HCT116 (cell line): ENCODE results near the gene RXRA.

Experiments used
- EZH2 ChIP-seq: fragments of 200-600 bp; sonication (generic); IDR thresholded peaks from 2 replicates; pipeline ENCODE4 v1.6.1; 2017; ENCODE audit warnings: antibody characterized with exemption, mixed run types
- JUND ChIP-seq: IDR thresholded peaks from 2 replicates; pipeline ENCODE4 v1.6.1; 2012
- POLR2A ChIP-seq: IDR thresholded peaks from 2 replicates; pipeline ENCODE4 v1.7.0; 2011; ENCODE audit warnings: borderline replicate concordance; ENCODE audit not compliant: insufficient read depth, insufficient read length; ENCODE audit errors: extremely low read depth
- POLR2AphosphoS5 ChIP-seq: IDR thresholded peaks from 2 replicates; pipeline ENCODE4 v1.6.1; 2011; ENCODE audit warnings: mild to moderate bottlenecking, low read depth, low read length, moderate library complexity
- ZNF274 ChIP-seq: fragments of 200-500 bp; sonication (Bioruptor generic); IDR thresholded peaks from 2 replicates; pipeline ENCODE4 v1.6.1; 2014; ENCODE audit warnings: mild to moderate bottlenecking, low read depth, low read length, inconsistent platforms
- TF ChIP-seq, protein P1 (sequence below), 3 experiments: fragments of 200-600 bp in 1 of 3; sonication (generic) in 1 of 3; IDR thresholded peaks in 2 of 3; conservative IDR thresholded peaks in 1 of 3; 2 replicates each; pipeline ENCODE4 v1.5.1; 2012 to 2017; ENCODE audit warnings: low read depth in 2 of 3, low read length in 2 of 3, antibody characterized with exemption in 1 of 3, borderline replicate concordance in 1 of 3, control low read depth in 1 of 3, mild to moderate bottlenecking in 1 of 3, mixed read lengths in 1 of 3, mixed run types in 1 of 3, moderate library complexity in 1 of 3; ENCODE audit not compliant: insufficient read depth in 1 of 3
- TF ChIP-seq, protein P2 (sequence below): IDR thresholded peaks from 2 replicates; pipeline ENCODE4 v1.6.1; 2012

DNA sequence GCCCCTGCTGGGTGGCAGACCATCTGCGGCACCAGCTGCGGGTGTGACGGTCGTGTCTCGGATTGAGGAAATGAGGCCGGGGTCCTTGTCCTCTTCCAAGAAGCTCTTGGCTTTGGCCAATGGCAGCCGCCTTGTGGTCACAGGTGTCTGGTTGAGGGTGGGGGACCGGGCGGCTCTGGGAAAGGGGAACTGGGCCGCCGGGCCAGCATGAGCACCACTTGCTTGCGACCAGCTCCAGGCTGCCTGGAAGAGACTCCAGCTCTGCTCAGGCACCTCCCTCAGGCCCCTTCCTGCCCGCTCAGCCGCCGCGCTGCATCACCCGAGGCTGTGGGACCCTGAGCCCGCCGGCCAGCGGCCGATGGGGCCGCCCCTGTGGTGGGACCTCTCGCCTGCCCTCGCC is 59.7 kb downstream of the RXRA start:
- TF ChIP-seq, protein P1, sequence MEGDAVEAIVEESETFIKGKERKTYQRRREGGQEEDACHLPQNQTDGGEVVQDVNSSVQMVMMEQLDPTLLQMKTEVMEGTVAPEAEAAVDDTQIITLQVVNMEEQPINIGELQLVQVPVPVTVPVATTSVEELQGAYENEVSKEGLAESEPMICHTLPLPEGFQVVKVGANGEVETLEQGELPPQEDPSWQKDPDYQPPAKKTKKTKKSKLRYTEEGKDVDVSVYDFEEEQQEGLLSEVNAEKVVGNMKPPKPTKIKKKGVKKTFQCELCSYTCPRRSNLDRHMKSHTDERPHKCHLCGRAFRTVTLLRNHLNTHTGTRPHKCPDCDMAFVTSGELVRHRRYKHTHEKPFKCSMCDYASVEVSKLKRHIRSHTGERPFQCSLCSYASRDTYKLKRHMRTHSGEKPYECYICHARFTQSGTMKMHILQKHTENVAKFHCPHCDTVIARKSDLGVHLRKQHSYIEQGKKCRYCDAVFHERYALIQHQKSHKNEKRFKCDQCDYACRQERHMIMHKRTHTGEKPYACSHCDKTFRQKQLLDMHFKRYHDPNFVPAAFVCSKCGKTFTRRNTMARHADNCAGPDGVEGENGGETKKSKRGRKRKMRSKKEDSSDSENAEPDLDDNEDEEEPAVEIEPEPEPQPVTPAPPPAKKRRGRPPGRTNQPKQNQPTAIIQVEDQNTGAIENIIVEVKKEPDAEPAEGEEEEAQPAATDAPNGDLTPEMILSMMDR (IDR thresholded peaks at IDR 0.05 in 2 of 3, conservative IDR thresholded peaks at IDR 0.05 in 1 of 3; ENCODE audit: borderline replicate concordance in 1 of 3, insufficient read depth in 1 of 3, low read depth in 2 of 3, low read length in 2 of 3) = no peak
- TF ChIP-seq POLR2A = no peak
- TF ChIP-seq, protein P2, sequence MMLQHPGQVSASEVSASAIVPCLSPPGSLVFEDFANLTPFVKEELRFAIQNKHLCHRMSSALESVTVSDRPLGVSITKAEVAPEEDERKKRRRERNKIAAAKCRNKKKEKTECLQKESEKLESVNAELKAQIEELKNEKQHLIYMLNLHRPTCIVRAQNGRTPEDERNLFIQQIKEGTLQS = no peak
- TF ChIP-seq POLR2AphosphoS5 = no peak
- no peak for TF ChIP-seq JUND
- TF ChIP-seq EZH2 = no peak
- TF ChIP-seq ZNF274 = no peak
